ENCODE data around the gene APOL1.
"Not testable (repeated sequence)": the region's sequence is repeated elsewhere in the genome, so short reads cannot be mapped to it uniquely, and the experiment has no call there.

DNA sequence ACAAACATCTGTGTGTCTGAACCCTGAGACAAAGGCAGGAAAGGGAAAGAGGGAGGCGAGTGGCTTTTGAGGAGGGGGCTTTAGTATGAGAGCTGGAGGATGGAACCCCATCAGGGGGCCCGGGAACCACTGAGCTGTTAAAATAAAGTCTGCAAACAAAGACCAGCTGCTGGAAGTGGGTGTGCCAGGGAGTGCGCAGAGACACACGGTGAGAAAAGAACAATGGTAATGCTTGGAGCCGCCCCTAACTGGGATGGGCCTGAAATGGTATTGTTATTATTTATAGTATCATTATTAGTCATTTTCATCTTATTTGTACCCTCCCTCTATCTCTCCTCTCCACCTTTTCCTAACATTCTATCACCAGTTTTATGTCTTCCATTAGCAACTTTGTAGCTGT is 2.6 kb downstream of the APOL1 start:
- TF ChIP-seq, protein P1, sequence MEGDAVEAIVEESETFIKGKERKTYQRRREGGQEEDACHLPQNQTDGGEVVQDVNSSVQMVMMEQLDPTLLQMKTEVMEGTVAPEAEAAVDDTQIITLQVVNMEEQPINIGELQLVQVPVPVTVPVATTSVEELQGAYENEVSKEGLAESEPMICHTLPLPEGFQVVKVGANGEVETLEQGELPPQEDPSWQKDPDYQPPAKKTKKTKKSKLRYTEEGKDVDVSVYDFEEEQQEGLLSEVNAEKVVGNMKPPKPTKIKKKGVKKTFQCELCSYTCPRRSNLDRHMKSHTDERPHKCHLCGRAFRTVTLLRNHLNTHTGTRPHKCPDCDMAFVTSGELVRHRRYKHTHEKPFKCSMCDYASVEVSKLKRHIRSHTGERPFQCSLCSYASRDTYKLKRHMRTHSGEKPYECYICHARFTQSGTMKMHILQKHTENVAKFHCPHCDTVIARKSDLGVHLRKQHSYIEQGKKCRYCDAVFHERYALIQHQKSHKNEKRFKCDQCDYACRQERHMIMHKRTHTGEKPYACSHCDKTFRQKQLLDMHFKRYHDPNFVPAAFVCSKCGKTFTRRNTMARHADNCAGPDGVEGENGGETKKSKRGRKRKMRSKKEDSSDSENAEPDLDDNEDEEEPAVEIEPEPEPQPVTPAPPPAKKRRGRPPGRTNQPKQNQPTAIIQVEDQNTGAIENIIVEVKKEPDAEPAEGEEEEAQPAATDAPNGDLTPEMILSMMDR (IDR thresholded peaks at IDR 0.05; ENCODE audit: low read length): not testable (repeated sequence)
- TF ChIP-seq EZH2phosphoT487 (IDR thresholded peaks at IDR 0.05; ENCODE audit: low read length): not testable (repeated sequence)

Measured in MM.1S (cell line).